Muscle of back (tissue), 11 donors: Measurements from ENCODE around the gene CCSER2. TPM values are rescaled to one million over a fixed set of nuclear protein-coding genes. Genes with fewer than 3 reads are reported as not detected.
"Not testable (repeated sequence)": the region's sequence is repeated elsewhere in the genome, so short reads cannot be mapped to it uniquely, and the experiment has no call there.

Experiments
- DNase-seq, 3 donors: peaks; one replicate each; pipeline versions ENCODE4 v3.0.0 to v3.0.0-alpha.2; 2013
- polyA plus RNA-seq, 10 donors: library from polyadenylated mRNA; unstranded; fragments of 120-200 nt; gene quantifications; one replicate each; pipeline ENCODE4 v1.2.1, GENCODE V29; 2013; ENCODE audit not compliant: insufficient read length in 10 of 10

CCSER2 gene
- polyA plus RNA-seq, 10 donors = 28.5 to 66.1 (median 50.2) TPM

- DNase-seq = no peak
Observed at GRCh38 chr10:84342584-84342983, 14.2 kb downstream of the CCSER2 start.

- DNase-seq = no peak
Observed at GRCh38 chr10:84343831-84344230, 15.4 kb downstream of the CCSER2 start.

- DNase-seq = no peak
Observed at GRCh38 chr10:84344526-84344925, 16.1 kb downstream of the CCSER2 start.

DNA sequence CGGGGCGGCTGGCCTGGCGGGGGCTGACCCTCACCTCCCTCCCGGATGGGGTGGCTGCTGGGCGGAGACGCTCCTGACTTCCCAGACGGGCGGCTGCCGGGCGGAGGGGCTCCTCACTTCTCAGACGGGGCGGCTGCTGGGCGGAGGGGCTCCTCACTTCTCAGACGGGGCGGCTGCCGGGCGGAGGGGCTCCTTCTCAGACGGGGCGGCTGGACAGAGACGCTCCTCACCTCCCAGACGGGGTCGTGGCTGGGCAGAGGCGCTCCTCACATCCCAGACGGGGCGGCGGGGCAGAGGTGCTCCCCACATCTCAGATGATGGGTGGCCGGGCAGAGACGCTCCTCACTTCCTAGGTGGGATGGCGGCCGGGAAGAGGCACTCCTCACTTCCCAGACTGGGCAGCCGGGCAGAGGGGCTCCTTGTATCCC, 19.2 kb downstream of the CCSER2 start:
- DNase-seq = not testable (repeated sequence)

GRCh38 chr10:84348447-84348846, 20.1 kb downstream of the CCSER2 start:
- peak in 2 of 3 donors; percentile 29 to 63 for DNase-seq

GRCh38 chr10:84348860-84349259, 20.5 kb downstream of the CCSER2 start:
- peak; percentile 27 to 57 (median 46) for DNase-seq

DNA sequence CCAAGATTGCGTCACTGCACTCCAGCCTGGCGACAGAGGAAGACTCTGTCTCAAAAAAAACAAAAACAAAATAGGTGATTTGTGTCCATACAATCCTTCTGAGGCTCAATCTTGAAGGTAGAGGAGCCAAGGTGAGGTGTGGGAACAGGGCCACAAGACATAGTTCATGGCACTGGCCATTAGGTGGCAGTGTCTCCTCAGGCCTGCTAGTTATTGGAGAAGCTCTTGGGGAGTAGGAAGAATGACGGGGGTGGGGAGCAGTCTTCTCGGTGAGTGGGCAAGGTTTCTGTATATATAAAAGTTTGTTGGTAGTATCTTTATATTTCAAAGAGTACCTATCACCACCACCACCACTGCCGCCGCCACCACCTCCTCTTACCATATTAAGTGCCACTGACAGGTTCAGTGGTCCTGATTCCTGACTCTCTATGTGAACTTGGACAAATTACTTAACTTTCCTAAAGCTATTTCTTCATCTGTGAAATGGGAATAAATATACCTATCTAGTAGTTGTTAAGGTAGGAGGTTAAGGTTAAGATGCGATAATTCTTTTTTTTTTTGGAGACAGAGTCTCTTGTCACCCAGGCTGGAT, 24.0 kb downstream of the CCSER2 start:
- peak in 2 of 3 donors; percentile 26 for DNase-seq

- no peak for DNase-seq
Observed at GRCh38 chr10:84353052-84353803, 24.8 kb downstream of the CCSER2 start.

DNA sequence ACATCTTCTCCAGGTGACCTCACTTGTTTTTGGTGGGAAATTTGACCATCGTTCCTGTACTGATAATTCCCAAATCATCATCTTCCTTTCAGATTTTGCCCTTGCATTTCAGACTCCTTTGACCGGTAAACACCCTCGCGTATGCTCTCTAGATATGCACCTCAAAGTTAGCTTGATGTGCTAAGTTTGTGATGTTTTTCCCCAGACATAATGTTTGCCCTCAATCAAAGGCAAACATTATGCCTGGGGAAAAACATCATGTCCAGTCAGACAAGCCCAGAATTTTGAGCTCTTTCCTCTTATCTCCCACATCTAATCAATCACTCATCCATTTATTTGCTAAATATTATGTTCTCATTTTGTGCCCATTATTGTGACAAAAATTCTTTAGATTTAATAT, 26.2 kb downstream of the CCSER2 start:
- DNase-seq = no peak

- no peak for DNase-seq
Observed at GRCh38 chr10:84355106-84355505, 26.7 kb downstream of the CCSER2 start.

DNA sequence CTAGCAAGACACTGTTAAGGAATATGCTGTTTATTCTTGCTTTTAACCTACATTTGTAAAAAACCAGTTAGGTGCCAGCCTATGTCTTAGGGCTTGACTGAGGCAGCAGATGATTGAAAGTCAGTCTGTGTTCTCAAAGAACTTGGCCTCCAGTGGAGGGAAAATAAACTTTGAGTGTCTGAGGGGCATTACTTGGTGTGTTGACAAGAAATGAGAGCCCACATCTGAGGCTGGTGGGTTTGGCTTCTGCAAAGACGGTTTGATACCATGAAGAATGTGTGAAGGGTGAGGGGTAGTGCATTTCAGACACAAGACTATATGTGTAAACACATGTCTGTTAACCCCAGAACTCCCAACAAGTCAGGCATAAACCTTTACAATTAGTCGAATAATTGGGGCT, 28.5 kb downstream of the CCSER2 start:
- DNase-seq = no peak

- DNase-seq = no peak
Observed at GRCh38 chr10:84358743-84359142, 30.4 kb downstream of the CCSER2 start.

GRCh38 chr10:84360637-84361365, 32.4 kb downstream of the CCSER2 start:
- no peak for DNase-seq

GRCh38 chr10:84365335-84365881, 37.0 kb downstream of the CCSER2 start:
- DNase-seq = no peak

DNA sequence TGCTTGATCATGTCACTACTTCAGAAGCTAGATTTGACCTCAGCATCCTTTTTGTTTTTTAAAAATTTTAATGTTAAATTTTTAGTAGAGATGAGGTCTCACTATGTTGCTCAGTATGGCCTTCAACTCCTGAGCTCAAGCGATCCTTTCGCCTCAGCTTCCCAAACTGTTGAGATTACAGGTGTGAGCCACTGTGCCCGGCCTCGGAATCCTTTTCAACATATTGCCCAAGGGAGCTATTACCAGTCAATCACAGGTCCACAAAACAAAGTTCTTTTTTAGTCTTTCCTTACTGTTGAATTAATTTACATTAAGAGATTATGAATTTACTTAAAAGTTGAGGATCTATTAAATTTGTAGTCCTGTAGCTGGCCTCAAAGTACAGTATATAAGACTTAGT, 37.7 kb downstream of the CCSER2 start:
- no peak for DNase-seq

DNA sequence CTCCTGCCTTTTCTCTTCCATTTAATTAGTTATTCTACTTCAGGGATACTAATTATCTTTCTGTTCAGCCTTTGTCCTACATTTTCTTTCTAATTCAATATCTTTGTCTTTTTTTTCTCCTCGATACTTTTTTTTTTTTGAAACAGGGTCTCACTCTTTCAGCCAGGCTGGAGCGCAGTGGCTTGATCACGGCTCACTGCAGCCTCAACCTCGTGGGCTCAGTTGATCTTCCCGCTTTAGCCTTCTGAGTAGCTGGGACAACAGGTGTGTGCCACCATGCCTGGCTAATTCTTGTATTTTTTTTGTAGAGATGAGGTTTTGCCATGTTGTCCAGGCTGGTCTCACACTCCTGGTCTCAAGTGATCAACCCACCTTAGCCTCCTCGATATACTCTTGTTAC, 38.9 kb downstream of the CCSER2 start:
- DNase-seq = no peak

DNA sequence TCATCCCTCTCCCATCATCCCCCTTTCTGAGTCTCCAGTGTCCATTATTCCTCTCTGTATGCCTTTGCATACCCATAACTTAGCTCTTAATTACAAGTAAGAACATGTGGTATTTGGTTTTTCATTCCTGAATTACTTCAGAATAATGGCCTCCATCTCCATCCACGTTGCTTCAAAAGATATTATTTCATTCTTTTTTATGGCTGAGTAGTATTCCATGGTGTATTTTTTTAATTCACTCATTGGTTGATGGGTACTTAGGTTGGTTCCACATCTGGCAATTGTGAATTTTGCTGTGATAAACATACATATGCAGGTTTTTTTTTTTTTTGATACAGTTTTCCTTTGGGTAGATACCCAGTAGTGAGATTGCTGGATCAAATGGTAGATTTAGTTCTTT, 40.4 kb downstream of the CCSER2 start:
- DNase-seq = no peak

GRCh38 chr10:84370283-84370682, 41.9 kb downstream of the CCSER2 start:
- no peak for DNase-seq

- DNase-seq = no peak
Observed at GRCh38 chr10:84371944-84372343, 43.6 kb downstream of the CCSER2 start.

DNA sequence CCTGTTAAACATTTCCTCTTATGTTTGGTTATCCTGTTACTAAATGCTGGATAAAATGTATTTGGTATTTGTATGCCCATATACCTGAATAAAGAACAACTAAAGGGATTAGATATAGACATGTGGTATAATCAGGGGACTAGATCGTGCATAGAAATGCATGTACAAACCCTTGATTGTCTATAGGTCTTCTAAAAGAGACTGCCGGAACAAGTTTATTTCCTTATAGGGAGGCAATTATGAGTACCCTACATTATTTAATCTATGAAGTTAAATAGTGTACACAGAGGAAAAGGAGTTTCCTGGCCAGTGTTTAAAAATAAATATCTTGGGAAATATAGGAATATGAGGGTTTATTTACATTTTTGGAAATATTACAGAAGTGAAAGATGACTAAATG, 44.6 kb downstream of the CCSER2 start:
- no peak for DNase-seq

- no peak for DNase-seq
Observed at GRCh38 chr10:84374455-84374854, 46.1 kb downstream of the CCSER2 start.

GRCh38 chr10:84375011-84375410, 46.6 kb downstream of the CCSER2 start:
- peak; percentile 31 to 65 (median 48) for DNase-seq

- DNase-seq = no peak
Observed at GRCh38 chr10:84375881-84376280, 47.5 kb downstream of the CCSER2 start.
